Measurements from ENCODE around the gene RRP1B. TPM values are rescaled to one million over a fixed set of nuclear protein-coding genes. Genes with fewer than 3 reads are reported as not detected.
A peak's percentile ranks its signal among the peaks of the same experiment; 100 is the strongest.

RRP1B gene
- total and polyA plus RNA-seq, 2 of the 13 experiments (the other 11 are each of a cell fraction or from before 2014, with no cell fraction given), result 16.3 to 46.2 TPM

DNA sequence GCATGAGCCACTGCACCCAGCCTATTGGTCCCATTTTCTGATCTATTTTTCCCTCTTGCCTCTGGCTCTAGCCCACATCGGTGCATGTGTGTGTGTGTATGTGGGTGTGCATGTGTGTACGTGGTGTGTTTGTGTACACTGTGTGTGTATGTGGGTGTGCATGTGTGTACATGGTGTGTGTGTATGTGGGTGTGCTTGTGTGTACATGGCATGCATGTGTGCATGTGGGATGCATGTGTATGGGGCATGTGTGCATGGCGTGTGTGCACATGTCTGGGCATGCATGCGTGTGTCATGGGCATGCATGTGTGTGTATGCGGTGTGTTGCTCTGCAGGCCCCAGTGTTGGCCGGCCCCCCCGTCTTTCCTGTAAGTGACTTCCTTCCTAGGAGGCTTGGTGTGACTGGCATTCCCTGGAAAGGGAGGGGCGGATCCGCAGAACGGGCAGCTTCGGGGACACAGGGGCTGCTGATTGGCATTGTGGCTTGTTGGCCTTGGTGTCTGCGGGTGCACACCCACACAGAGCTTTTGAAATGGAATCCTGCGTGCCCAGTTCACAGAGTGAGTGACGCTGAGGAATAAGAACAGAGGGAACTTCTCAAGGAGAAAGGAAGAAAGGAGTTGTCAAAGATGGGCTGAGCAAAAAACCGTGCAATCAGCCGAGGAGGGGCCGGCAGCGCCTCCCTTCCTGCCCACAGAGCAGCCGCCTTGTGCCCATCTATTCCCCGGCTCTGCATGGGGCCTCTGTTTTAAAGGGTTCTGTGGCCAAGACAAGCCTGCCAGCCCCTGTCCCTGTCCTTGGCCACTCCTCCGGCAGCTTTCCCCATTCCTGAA lies 67.5 kb downstream of the RRP1B start:
- peak overlapping the region; percentile 96; the same call in 1 of the 2 replicates for H3K4me2 ChIP-seq (ENCODE audit: low read depth, low read length)
- POLR2A ChIA-PET, result interaction anchor here (1.9 to 5.5 kb wide), 8 partner anchors 7 to 63 kb away, joined by 11 to 43 read pairs (median 16); partner anchors contain the start of genes PDXK and RRP1
- TF ChIP-seq TARDBP (CRISPR knock-in tag; IDR thresholded peaks at IDR 0.05) (peak; percentile 43; the same call in 1 of the 2 replicates), SMYD3 (CRISPR knock-in tag; IDR thresholded peaks at IDR 0.05) (no peak), MNT (IDR thresholded peaks at IDR 0.05) (peak; percentile 96)
- H3K4me3 ChIP-seq (replicated peaks in 1 of 3; ENCODE audit: insufficient read depth in 1 of 3, low read depth in 2 of 3, low read length in 3 of 3), result peak overlapping the region in 1 of 3 experiments; percentile 82; a peak in 1 of 6 replicates
- H3K27ac ChIP-seq (ENCODE audit: extremely low read length, insufficient read depth, low read length), result peak overlapping the region; percentile 93
- H3K9me3 ChIP-seq (ENCODE audit: low read length), result no peaks in the 10 kb centered on the region
- H3K36me3 ChIP-seq (replicated peaks in 1 of 2; ENCODE audit: control insufficient read depth in 1 of 2, insufficient read depth in 2 of 2, low read length in 2 of 2), result peaks cover 7 to 15% of the 10 kb centered on the region in 2 experiments; a peak in 4 of 5 replicates
- H2AFZ ChIP-seq (ENCODE audit: low read length), result no peak overlapping the region
- peaks cover 59% of the 10 kb centered on the region for H3K4me1 ChIP-seq (ENCODE audit: insufficient read depth, low read length)
- 94% methylated on average over 17 of the region's 21 CpGs for WGBS (ENCODE audit: low lambda C conversion rate)
- peaks cover 69% of the 10 kb centered on the region for H3K79me2 ChIP-seq (ENCODE audit: insufficient read depth, low read length)
- CTCF ChIA-PET (ENCODE audit: low intra/inter-chr PET ratio, low total read pairs), result no interaction called here
- BruUV-seq (replicated peaks), result no TSS peak
- ATAC-seq (no peak), DNase-seq (ENCODE audit: low spot score) (no peak), FAIRE-seq (no peak)
- in situ Hi-C loops (cut with HindIII; ENCODE audit: extremely low pct_ligation_motif_present, low pct_unique_long_range_greater_than_20kb) (no loop called here), intact Hi-C loops (cut with micrococcal nuclease; ENCODE audit: unreplicated experiment) (no loop called here)
- no peaks in the 10 kb centered on the region; a peak in 1 of 5 replicates for H3K27me3 ChIP-seq (ENCODE audit: control insufficient read depth in 1 of 2, insufficient read depth in 2 of 2, low read length in 2 of 2)
- no peak overlapping the region; the same call in 1 of the 2 replicates for H3K9ac ChIP-seq (ENCODE audit: insufficient read depth, low read depth, low read length)
- peaks cover 7% of the 10 kb centered on the region; the same call in 1 of the 2 replicates for H4K20me1 ChIP-seq (ENCODE audit: insufficient read depth, low read length)
